Measurements from ENCODE around the gene DLGAP1.

DNA sequence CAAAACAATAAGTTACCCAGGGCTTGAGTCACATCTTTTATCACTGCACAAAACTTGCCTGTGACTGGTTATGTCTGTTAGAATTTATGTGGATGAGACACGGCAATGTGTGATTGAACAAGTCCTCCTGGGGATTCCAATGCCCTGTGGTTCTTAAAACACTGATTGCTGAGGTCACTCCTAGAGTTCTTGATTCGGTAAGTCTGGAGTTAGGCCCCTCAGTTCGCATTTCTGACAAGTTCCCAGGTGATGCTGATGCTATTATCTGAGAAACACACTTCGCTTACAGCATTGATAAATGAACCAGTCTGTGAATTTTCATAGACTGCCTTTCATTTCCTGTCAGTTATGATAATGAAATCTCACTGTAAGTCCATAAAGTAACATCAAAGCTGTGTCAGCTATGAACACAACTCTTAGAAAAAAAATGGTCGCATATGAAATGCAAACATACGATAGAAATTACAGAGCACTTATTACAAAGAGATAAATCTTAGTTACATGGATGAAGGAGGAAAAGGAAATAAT, 214.0 kb downstream of the DLGAP1 start:
- TF ChIP-seq, protein P1, sequence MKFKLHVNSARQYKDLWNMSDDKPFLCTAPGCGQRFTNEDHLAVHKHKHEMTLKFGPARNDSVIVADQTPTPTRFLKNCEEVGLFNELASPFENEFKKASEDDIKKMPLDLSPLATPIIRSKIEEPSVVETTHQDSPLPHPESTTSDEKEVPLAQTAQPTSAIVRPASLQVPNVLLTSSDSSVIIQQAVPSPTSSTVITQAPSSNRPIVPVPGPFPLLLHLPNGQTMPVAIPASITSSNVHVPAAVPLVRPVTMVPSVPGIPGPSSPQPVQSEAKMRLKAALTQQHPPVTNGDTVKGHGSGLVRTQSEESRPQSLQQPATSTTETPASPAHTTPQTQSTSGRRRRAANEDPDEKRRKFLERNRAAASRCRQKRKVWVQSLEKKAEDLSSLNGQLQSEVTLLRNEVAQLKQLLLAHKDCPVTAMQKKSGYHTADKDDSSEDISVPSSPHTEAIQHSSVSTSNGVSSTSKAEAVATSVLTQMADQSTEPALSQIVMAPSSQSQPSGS (CRISPR knock-in tag; IDR thresholded peaks at IDR 0.05; ENCODE audit: borderline replicate concordance, low read depth) = no peak
- TF ChIP-seq, protein P2, sequence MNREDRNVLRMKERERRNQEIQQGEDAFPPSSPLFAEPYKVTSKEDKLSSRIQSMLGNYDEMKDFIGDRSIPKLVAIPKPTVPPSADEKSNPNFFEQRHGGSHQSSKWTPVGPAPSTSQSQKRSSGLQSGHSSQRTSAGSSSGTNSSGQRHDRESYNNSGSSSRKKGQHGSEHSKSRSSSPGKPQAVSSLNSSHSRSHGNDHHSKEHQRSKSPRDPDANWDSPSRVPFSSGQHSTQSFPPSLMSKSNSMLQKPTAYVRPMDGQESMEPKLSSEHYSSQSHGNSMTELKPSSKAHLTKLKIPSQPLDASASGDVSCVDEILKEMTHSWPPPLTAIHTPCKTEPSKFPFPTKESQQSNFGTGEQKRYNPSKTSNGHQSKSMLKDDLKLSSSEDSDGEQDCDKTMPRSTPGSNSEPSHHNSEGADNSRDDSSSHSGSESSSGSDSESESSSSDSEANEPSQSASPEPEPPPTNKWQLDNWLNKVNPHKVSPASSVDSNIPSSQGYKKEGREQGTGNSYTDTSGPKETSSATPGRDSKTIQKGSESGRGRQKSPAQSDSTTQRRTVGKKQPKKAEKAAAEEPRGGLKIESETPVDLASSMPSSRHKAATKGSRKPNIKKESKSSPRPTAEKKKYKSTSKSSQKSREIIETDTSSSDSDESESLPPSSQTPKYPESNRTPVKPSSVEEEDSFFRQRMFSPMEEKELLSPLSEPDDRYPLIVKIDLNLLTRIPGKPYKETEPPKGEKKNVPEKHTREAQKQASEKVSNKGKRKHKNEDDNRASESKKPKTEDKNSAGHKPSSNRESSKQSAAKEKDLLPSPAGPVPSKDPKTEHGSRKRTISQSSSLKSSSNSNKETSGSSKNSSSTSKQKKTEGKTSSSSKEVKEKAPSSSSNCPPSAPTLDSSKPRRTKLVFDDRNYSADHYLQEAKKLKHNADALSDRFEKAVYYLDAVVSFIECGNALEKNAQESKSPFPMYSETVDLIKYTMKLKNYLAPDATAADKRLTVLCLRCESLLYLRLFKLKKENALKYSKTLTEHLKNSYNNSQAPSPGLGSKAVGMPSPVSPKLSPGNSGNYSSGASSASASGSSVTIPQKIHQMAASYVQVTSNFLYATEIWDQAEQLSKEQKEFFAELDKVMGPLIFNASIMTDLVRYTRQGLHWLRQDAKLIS (CRISPR knock-in tag; IDR thresholded peaks at IDR 0.05; ENCODE audit: borderline replicate concordance) = no peak
- TF ChIP-seq, protein P3, sequence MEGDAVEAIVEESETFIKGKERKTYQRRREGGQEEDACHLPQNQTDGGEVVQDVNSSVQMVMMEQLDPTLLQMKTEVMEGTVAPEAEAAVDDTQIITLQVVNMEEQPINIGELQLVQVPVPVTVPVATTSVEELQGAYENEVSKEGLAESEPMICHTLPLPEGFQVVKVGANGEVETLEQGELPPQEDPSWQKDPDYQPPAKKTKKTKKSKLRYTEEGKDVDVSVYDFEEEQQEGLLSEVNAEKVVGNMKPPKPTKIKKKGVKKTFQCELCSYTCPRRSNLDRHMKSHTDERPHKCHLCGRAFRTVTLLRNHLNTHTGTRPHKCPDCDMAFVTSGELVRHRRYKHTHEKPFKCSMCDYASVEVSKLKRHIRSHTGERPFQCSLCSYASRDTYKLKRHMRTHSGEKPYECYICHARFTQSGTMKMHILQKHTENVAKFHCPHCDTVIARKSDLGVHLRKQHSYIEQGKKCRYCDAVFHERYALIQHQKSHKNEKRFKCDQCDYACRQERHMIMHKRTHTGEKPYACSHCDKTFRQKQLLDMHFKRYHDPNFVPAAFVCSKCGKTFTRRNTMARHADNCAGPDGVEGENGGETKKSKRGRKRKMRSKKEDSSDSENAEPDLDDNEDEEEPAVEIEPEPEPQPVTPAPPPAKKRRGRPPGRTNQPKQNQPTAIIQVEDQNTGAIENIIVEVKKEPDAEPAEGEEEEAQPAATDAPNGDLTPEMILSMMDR (IDR thresholded peaks at IDR 0.05) = no peak
- no peak for TF ChIP-seq ZNF263 (CRISPR knock-in tag; IDR thresholded peaks at IDR 0.05; ENCODE audit: low read depth)
- TF ChIP-seq, protein P4, sequence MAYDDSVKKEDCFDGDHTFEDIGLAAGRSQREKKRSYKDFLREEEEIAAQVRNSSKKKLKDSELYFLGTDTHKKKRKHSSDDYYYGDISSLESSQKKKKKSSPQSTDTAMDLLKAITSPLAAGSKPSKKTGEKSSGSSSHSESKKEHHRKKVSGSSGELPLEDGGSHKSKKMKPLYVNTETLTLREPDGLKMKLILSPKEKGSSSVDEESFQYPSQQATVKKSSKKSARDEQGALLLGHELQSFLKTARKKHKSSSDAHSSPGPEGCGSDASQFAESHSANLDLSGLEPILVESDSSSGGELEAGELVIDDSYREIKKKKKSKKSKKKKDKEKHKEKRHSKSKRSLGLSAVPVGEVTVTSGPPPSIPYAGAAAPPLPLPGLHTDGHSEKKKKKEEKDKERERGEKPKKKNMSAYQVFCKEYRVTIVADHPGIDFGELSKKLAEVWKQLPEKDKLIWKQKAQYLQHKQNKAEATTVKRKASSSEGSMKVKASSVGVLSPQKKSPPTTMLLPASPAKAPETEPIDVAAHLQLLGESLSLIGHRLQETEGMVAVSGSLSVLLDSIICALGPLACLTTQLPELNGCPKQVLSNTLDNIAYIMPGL (CRISPR knock-in tag; IDR thresholded peaks at IDR 0.05) = no peak
- no peak for TF ChIP-seq ZNF232 (CRISPR knock-in tag; IDR thresholded peaks at IDR 0.05)
- TF ChIP-seq FOXJ3 (CRISPR knock-in tag; IDR thresholded peaks at IDR 0.05; ENCODE audit: borderline replicate concordance) = no peak
- no peak for TF ChIP-seq JUN (CRISPR knock-in tag; IDR thresholded peaks at IDR 0.05)
- TF ChIP-seq, protein P5, sequence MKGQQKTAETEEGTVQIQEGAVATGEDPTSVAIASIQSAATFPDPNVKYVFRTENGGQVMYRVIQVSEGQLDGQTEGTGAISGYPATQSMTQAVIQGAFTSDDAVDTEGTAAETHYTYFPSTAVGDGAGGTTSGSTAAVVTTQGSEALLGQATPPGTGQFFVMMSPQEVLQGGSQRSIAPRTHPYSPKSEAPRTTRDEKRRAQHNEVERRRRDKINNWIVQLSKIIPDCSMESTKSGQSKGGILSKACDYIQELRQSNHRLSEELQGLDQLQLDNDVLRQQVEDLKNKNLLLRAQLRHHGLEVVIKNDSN (CRISPR knock-in tag; IDR thresholded peaks at IDR 0.05) = no peak

Measured in WTC11 (cell line).